ENCODE data around the gene ERO1B.

The ERO1B gene

GRCh38 chr1:236301080-236301957 is 19.6 kb upstream of the ERO1B start:
- no peak for DNase-seq (ENCODE audit: low read depth in 2 of 2, low spot score in 1 of 2)

GRCh38 chr1:236297161-236297560 is 15.4 kb upstream of the ERO1B start:
- DNase-seq (ENCODE audit: low read depth in 2 of 2, low spot score in 1 of 2) = no peak

GRCh38 chr1:236292425-236292824 is 10.7 kb upstream of the ERO1B start:
- DNase-seq (ENCODE audit: low read depth in 2 of 2, low spot score in 1 of 2) = no peak

GRCh38 chr1:236289492-236290131 is 7.9 kb upstream of the ERO1B start:
- DNase-seq (ENCODE audit: low read depth in 2 of 2, low spot score in 1 of 2) = no peak

GRCh38 chr1:236288620-236288976 is 6.8 kb upstream of the ERO1B start:
- no peak for DNase-seq (ENCODE audit: low read depth in 2 of 2, low spot score in 1 of 2)

GRCh38 chr1:236287757-236288619 is 6.2 kb upstream of the ERO1B start:
- DNase-seq (ENCODE audit: low read depth in 2 of 2, low spot score in 1 of 2) = no peak

- DNase-seq (ENCODE audit: low read depth in 2 of 2, low spot score in 1 of 2) = no peak
Measured at GRCh38 chr1:236287356-236287755, 5.6 kb upstream of the ERO1B start.

GRCh38 chr1:236284291-236284721 is 2.5 kb upstream of the ERO1B start:
- no peak for DNase-seq (ENCODE audit: low read depth in 2 of 2, low spot score in 1 of 2)

GRCh38 chr1:236282719-236283118 is 961 bp upstream of the ERO1B start:
- no peak for DNase-seq (ENCODE audit: low read depth in 2 of 2, low spot score in 1 of 2)

GRCh38 chr1:236282425-236282716 is 613 bp upstream of the ERO1B start:
- peak in 1 of 2 donors; percentile 25 for DNase-seq (ENCODE audit: low read depth in 2 of 2, low spot score in 1 of 2)

- no peak for DNase-seq (ENCODE audit: low read depth in 2 of 2, low spot score in 1 of 2)
Measured at GRCh38 chr1:236281198-236281653, 532 bp downstream of the ERO1B start.

- no peak for DNase-seq (ENCODE audit: low read depth in 2 of 2, low spot score in 1 of 2)
Measured at GRCh38 chr1:236280438-236281197, 1.1 kb downstream of the ERO1B start.

- DNase-seq (ENCODE audit: low read depth in 2 of 2, low spot score in 1 of 2) = no peak
Measured at GRCh38 chr1:236275586-236275985, 6.2 kb downstream of the ERO1B start.

GRCh38 chr1:236275061-236275460 is 6.7 kb downstream of the ERO1B start:
- no peak for DNase-seq (ENCODE audit: low read depth in 2 of 2, low spot score in 1 of 2)

- DNase-seq (ENCODE audit: low read depth in 2 of 2, low spot score in 1 of 2) = no peak
Measured at GRCh38 chr1:236273358-236273757, 8.4 kb downstream of the ERO1B start.

- no peak for DNase-seq (ENCODE audit: low read depth in 2 of 2, low spot score in 1 of 2)
Measured at GRCh38 chr1:236269439-236269838, 12.3 kb downstream of the ERO1B start.

- DNase-seq (ENCODE audit: low read depth in 2 of 2, low spot score in 1 of 2) = no peak
Measured at GRCh38 chr1:236261898-236262297, 19.9 kb downstream of the ERO1B start.

- DNase-seq (ENCODE audit: low read depth in 2 of 2, low spot score in 1 of 2) = no peak
Measured at GRCh38 chr1:236261033-236261432, 20.7 kb downstream of the ERO1B start.

- no peak for DNase-seq (ENCODE audit: low read depth in 2 of 2, low spot score in 1 of 2)
Measured at GRCh38 chr1:236259043-236259442, 22.7 kb downstream of the ERO1B start.

- no peak for DNase-seq (ENCODE audit: low read depth in 2 of 2, low spot score in 1 of 2)
Measured at GRCh38 chr1:236258114-236258622, 23.6 kb downstream of the ERO1B start.

GRCh38 chr1:236257216-236257615 is 24.5 kb downstream of the ERO1B start:
- DNase-seq (ENCODE audit: low read depth in 2 of 2, low spot score in 1 of 2) = no peak
